Muscle of leg (tissue), 11 donors: ENCODE measurements around the gene MIER3. TPM values are rescaled to one million over a fixed set of nuclear protein-coding genes. Genes with fewer than 3 reads are reported as not detected.
A peak's percentile ranks its signal among the peaks of the same experiment; 100 is the strongest.

Experiments used
- DNase-seq: peaks from one replicate; pipeline ENCODE4 v3.0.0; 2013
- H3K27ac ChIP-seq: one replicate; pipeline ENCODE4 v1.5.1; 2013; ENCODE audit warnings: mild to moderate bottlenecking, low read length, control low read depth
- H3K27me3 ChIP-seq: one replicate; pipeline ENCODE4 v1.6.1; 2013; ENCODE audit warnings: low read length; ENCODE audit not compliant: control insufficient read depth, insufficient read depth
- H3K36me3 ChIP-seq: one replicate; pipeline ENCODE4 v1.6.1; 2013; ENCODE audit warnings: low read length; ENCODE audit not compliant: control insufficient read depth, insufficient read depth
- H3K4me1 ChIP-seq: one replicate; pipeline ENCODE4 v1.6.1; 2013; ENCODE audit warnings: low read length; ENCODE audit not compliant: control insufficient read depth, insufficient read depth
- H3K4me3 ChIP-seq: one replicate; pipeline ENCODE4 v1.5.1; 2013; ENCODE audit warnings: low read length, control low read depth
- H3K9me3 ChIP-seq: replicated peaks from 2 replicates; pipeline ENCODE4 v1.6.1; 2013; ENCODE audit warnings: low read depth, low read length; ENCODE audit not compliant: control insufficient read depth
- WGBS: methylation state at CpG from one replicate; pipeline ENCODE4 v1.1.5; 2013; ENCODE audit warnings: missing lambda C conversion rate; ENCODE audit not compliant: insufficient coverage; 5-methylcytosine and 5-hydroxymethylcytosine counted together
- polyA plus RNA-seq, 8 donors: library from polyadenylated mRNA; unstranded; fragments of 120-200 nt; gene quantifications; one replicate each; pipeline versions ENCODE4 v1.2.1 to v1.2.3, GENCODE V29; 2013; ENCODE audit warnings: inconsistent platforms in 1 of 8, low replicate concordance in 1 of 8; ENCODE audit not compliant: insufficient read length in 8 of 8, insufficient read depth in 1 of 8
- total RNA-seq: library from RNA; stranded (reverse); fragments of 120-200 nt; gene quantifications from one replicate; pipeline ENCODE4 v1.2.4, GENCODE V29; 2013

The MIER3 gene
- total and polyA plus RNA-seq, 9 donors: 15.0 to 28.5 (median 20.3) TPM

DNA sequence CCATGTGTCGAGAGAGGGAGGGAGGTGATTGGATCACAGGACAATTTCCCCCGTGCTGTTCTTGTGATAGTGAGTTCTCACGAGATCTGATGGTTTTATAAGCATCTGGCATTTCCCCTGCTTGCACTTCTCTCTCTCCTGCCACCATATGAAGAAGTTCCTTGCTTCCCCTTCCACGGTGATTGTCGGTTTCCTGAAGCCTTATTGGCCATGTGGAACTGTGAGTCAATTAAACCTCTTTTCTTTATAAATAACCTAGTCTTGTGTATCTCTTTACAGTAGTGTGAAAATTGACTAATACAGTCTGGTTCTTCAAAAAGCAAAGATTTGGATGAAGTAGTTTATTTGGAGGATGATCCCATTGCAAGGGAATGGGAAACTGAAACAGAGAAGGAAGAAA is 11.3 kb upstream of the MIER3 start:
- peaks cover 8% of the 10 kb centered on the region for H3K27me3 ChIP-seq

GRCh38 chr5:56962286-56962685 is 10.4 kb upstream of the MIER3 start:
- WGBS: 49% methylated on average over 2 of the region's 2 CpGs
- Histone ChIP-seq H3K4me1 (no peaks in the 10 kb centered on the region), H3K27ac (no peak overlapping the region), H3K27me3 (peaks cover 12% of the 10 kb centered on the region), H3K36me3 (no peaks in the 10 kb centered on the region), H3K4me3 (no peak overlapping the region), H3K9me3 (no peaks in the 10 kb centered on the region)
- no peak for DNase-seq

More for the DNA sequence above, 11.3 kb upstream of the MIER3 start:
- no peaks in the 10 kb centered on the region for H3K4me1 ChIP-seq
- WGBS: no CpG with 5 or more reads among the region's 5 CpGs
- DNase-seq: no peak
- no peak overlapping the region for H3K4me3 ChIP-seq
- H3K27ac ChIP-seq: no peak overlapping the region
- no peaks in the 10 kb centered on the region for H3K9me3 ChIP-seq
- no peaks in the 10 kb centered on the region for H3K36me3 ChIP-seq

- Histone ChIP-seq H3K36me3 (no peaks in the 10 kb centered on the region), H3K4me3 (no peak overlapping the region), H3K9me3 (no peaks in the 10 kb centered on the region), H3K4me1 (no peaks in the 10 kb centered on the region), H3K27me3 (peaks cover 10% of the 10 kb centered on the region), H3K27ac (no peak overlapping the region)
- 86% methylated on average over 3 of the region's 6 CpGs for WGBS
- DNase-seq: no peak
Measured at GRCh38 chr5:56961746-56962145, 9.8 kb upstream of the MIER3 start.

DNA sequence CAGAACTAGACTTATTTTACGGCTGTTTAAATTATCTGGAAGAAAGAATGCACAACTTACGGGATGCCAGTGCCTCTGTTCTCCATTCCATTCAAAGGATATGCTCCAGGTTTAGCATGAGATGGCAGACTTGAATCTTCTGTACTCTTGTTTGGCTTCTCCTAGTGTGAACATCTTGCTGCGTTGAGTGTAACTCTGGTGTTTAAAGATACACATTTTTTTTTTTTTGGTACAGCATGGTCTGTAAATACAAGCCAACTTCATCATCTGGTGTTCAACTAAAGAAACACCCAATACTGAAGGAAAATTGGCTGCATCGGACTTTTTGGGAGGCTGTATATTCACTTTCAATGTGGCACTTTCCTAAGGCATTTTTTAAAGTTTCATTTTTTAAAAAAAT is 7.4 kb upstream of the MIER3 start:
- Histone ChIP-seq H3K27me3 (peaks cover 7% of the 10 kb centered on the region), H3K36me3 (no peaks in the 10 kb centered on the region), H3K4me1 (no peaks in the 10 kb centered on the region), H3K27ac (no peak overlapping the region), H3K9me3 (no peaks in the 10 kb centered on the region), H3K4me3 (no peak overlapping the region)
- no CpG with 5 or more reads among the region's 4 CpGs for WGBS
- DNase-seq: no peak

DNA sequence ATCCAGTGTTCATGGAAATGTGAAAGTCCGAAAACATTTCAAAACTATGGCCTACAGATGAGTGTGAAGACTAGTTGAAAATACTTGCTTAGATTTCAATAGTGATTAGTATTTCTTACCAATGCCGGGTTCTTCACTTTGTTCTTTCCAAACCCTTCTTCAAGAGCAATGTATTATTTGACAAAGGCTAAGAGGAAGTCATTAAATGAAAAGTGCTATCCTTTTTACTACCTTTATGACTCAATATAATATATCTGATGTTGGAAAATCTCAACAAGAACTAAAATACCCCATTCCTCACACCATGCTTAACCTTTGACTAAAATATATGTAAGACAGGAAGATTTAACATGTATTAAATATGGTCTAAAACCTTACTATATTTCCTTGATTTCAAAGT is 6.7 kb upstream of the MIER3 start:
- no peaks in the 10 kb centered on the region for H3K4me1 ChIP-seq
- no peaks in the 10 kb centered on the region for H3K36me3 ChIP-seq
- no peaks in the 10 kb centered on the region for H3K9me3 ChIP-seq
- no peak overlapping the region for H3K27ac ChIP-seq
- no CpG with 5 or more reads among the region's 2 CpGs for WGBS
- no peak overlapping the region for H3K4me3 ChIP-seq
- H3K27me3 ChIP-seq: peaks cover 7% of the 10 kb centered on the region
- no peak for DNase-seq

DNA sequence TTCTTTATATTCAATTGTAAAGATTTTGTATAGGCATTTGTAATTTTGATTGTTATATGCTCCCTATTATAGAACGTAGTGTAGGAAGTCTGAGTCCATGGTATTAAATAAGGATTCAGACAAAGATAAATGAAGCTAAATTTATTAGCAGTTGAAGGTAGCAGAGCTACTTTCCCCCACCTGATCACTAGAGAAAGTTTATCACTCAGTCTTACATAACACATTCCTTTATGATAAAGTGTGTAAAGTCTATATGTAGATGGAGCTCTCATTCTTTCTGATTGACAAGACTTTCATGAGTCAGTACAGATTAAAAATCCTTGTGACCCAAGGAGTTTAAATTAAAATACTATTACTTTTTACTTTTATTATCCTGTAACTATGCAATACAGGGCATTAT is 2.3 kb upstream of the MIER3 start:
- Histone ChIP-seq H3K27me3 (peaks cover 4% of the 10 kb centered on the region), H3K36me3 (no peaks in the 10 kb centered on the region)
- whole genome bisulfite sequencing: no CpG with 5 or more reads among the region's 1 CpG

GRCh38 chr5:56951126-56951945 is 587 bp downstream of the MIER3 start:
- no peaks in the 10 kb centered on the region for H3K27me3 ChIP-seq
- H3K9me3 ChIP-seq: no peaks in the 10 kb centered on the region
- H3K27ac ChIP-seq: peak overlapping the region; percentile 93
- peaks cover 2% of the 10 kb centered on the region for H3K36me3 ChIP-seq
- H3K4me1 ChIP-seq: peaks cover 2% of the 10 kb centered on the region
- H3K4me3 ChIP-seq: peak overlapping the region; percentile 76
- peak; percentile 61 for DNase-seq
- WGBS: under 1% methylated on average over 83 of the region's 85 CpGs

More for the DNA sequence above, 2.3 kb upstream of the MIER3 start:
- Histone ChIP-seq H3K9me3 (no peaks in the 10 kb centered on the region), H3K27ac (no peak overlapping the region), H3K4me3 (no peak overlapping the region), H3K4me1 (peaks cover 2% of the 10 kb centered on the region)
- no peak for DNase-seq

DNA sequence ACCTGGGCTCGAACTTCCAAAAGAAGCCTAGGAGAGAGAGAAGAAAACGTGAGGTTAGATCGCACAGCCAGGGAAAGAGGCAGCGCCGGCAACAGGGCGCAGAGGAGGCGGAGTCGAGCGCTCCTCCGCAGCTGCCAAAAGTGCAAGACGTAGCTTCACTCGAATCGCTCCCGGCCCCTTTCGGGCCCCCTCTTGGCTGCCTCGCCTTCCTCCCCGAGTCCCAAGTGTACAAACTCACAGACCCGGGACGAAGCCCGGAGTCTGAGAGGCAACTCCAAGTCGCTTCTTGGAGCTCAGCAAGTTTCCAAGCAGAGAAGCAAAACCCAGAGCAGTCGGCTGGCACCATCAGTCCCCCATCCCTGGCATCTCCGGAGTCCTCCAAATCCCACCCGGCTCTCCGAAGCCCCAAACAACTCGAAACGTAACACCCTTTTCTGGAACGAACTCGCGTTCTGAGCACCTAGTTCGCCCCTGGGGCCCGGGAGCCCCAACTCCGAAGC is 1.2 kb downstream of the MIER3 start:
- 0% methylated on average over 33 of the region's 33 CpGs for WGBS

DNA sequence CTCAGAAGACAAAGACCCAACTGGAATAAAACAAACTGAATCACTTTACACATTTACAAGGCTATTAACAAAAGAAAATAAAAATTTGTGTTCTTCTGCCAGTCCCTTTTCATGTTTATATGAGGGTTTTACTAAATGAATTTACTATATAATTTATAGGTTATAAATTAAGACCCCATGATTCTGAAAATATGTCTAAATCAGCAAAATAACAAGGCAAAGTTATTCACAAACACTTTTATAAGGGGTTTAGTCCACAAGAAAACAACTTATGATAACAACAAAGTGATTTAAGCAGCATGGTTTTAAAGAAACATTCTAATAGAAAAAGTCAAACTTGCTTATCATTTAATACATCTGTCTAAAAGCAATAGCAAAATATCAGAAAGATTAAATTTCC is 4.9 kb downstream of the MIER3 start:
- Histone ChIP-seq H3K4me1 (peaks cover 2% of the 10 kb centered on the region), H3K27me3 (no peaks in the 10 kb centered on the region), H3K27ac (no peak overlapping the region), H3K9me3 (no peaks in the 10 kb centered on the region), H3K4me3 (no peak overlapping the region), H3K36me3 (peaks cover 19% of the 10 kb centered on the region)
- no peak for DNase-seq

More for the DNA sequence above, 1.2 kb downstream of the MIER3 start:
- H3K27ac ChIP-seq: peak overlapping the region; percentile 93
- peak; percentile 96 for DNase-seq
- peaks cover 2% of the 10 kb centered on the region for H3K36me3 ChIP-seq
- H3K9me3 ChIP-seq: no peaks in the 10 kb centered on the region
- no peaks in the 10 kb centered on the region for H3K27me3 ChIP-seq
- H3K4me1 ChIP-seq: peaks cover 2% of the 10 kb centered on the region
- H3K4me3 ChIP-seq: peak overlapping the region; percentile 76

- WGBS: 50% methylated on average over 1 of the region's 1 CpG
- DNase-seq: peak; percentile 20
- Histone ChIP-seq H3K27ac (no peak overlapping the region), H3K4me1 (no peaks in the 10 kb centered on the region), H3K36me3 (peaks cover 46% of the 10 kb centered on the region), H3K9me3 (no peaks in the 10 kb centered on the region), H3K27me3 (no peaks in the 10 kb centered on the region), H3K4me3 (no peak overlapping the region)
Measured at GRCh38 chr5:56941981-56942380, 9.9 kb downstream of the MIER3 start.
